AG04449 (cell line): ENCODE results near the gene FAM174A.

Experiments
- CTCF ChIA-PET: fragments of 350-600 bp; formaldehyde crosslinking; extraction: SDS; loops from one replicate; lab custom pipeline; 2021; ENCODE audit warnings: antibody characterized with exemption; lab: Yijun Ruan, JAX
- POLR2A ChIA-PET: fragments of 400-600, 350-600 bp; formaldehyde crosslinking; extraction: SDS; loops from one replicate; lab custom pipeline; 2020; ENCODE audit warnings: antibody characterized with exemption, inconsistent platforms; lab: Yijun Ruan, JAX
- DNase-seq: peaks from one replicate; pipeline ENCODE4 v3.0.0-alpha.2; 2010; ENCODE audit warnings: low read depth, low spot score
- H3K4me3 ChIP-seq: 2 replicates; pipeline ENCODE4 v1.5.1; 2011; ENCODE audit warnings: low read depth, mild to moderate bottlenecking, control low read depth, low read length
- TF ChIP-seq, protein P1 (sequence below): IDR thresholded peaks from one replicate; pipeline ENCODE4 v1.5.1; 2011; ENCODE audit warnings: mild to moderate bottlenecking, moderate library complexity, low read length, control low read depth, inconsistent platforms; ENCODE audit not compliant: insufficient read depth; ENCODE audit errors: missing control alignments

Gene FAM174A

GRCh38 chr5:100584069-100584468 is 48.9 kb downstream of the FAM174A start:
- no peak overlapping the region for H3K4me3 ChIP-seq
- ChIA-PET POLR2A (no interaction called here), CTCF (no interaction called here)
- no peak for DNase-seq
- TF ChIP-seq, protein P1, sequence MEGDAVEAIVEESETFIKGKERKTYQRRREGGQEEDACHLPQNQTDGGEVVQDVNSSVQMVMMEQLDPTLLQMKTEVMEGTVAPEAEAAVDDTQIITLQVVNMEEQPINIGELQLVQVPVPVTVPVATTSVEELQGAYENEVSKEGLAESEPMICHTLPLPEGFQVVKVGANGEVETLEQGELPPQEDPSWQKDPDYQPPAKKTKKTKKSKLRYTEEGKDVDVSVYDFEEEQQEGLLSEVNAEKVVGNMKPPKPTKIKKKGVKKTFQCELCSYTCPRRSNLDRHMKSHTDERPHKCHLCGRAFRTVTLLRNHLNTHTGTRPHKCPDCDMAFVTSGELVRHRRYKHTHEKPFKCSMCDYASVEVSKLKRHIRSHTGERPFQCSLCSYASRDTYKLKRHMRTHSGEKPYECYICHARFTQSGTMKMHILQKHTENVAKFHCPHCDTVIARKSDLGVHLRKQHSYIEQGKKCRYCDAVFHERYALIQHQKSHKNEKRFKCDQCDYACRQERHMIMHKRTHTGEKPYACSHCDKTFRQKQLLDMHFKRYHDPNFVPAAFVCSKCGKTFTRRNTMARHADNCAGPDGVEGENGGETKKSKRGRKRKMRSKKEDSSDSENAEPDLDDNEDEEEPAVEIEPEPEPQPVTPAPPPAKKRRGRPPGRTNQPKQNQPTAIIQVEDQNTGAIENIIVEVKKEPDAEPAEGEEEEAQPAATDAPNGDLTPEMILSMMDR = no peak

- no peak overlapping the region for H3K4me3 ChIP-seq
- no peak for DNase-seq
- ChIA-PET CTCF (no interaction called here), POLR2A (no interaction called here)
- TF ChIP-seq, protein P1 = no peak
Measured at GRCh38 chr5:100584889-100585288, 49.7 kb downstream of the FAM174A start.

GRCh38 chr5:100590867-100591266 is 55.7 kb downstream of the FAM174A start:
- POLR2A ChIA-PET = no interaction called here
- CTCF ChIA-PET = no interaction called here
- no peak for DNase-seq

GRCh38 chr5:100595152-100595811 is 60.1 kb downstream of the FAM174A start:
- peak; percentile 85 for DNase-seq
- TF ChIP-seq, protein P1 = no peak
- ChIA-PET POLR2A (interaction anchor here (1.2 kb wide), 1 partner anchor 60 kb away, joined by 5 read pairs; the partner anchor contains the start of gene FAM174A), CTCF (no interaction called here)
- H3K4me3 ChIP-seq = peak overlapping the region; percentile 6; the same call in 1 of the 2 replicates

More at GRCh38 chr5:100590867-100591266, 55.7 kb downstream of the FAM174A start:
- TF ChIP-seq, protein P1 = no peak
- no peak overlapping the region for H3K4me3 ChIP-seq

DNA sequence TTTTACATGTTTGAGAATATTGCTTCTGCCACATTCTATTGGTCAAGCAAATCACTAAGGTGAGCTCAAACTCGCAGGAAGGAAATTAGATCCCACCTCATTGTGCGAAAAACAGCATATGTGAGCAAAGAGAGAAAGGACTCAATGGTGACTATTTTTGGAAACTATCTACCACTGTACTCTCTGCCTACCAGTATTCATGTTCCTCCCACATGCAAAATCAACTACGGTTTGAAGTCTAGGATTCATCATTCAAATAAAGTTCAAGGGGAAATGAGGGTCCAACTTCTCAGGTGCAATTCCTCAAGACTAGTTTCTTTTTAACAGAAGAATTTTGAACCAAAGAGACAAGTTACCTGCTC is 60.6 kb downstream of the FAM174A start:
- POLR2A ChIA-PET = interaction anchor here (1.2 kb wide), 1 partner anchor 61 kb away, joined by 5 read pairs; the partner anchor contains the start of gene FAM174A
- DNase-seq = no peak
- CTCF ChIA-PET = no interaction called here
- TF ChIP-seq, protein P1 = no peak
- H3K4me3 ChIP-seq = no peak overlapping the region

DNA sequence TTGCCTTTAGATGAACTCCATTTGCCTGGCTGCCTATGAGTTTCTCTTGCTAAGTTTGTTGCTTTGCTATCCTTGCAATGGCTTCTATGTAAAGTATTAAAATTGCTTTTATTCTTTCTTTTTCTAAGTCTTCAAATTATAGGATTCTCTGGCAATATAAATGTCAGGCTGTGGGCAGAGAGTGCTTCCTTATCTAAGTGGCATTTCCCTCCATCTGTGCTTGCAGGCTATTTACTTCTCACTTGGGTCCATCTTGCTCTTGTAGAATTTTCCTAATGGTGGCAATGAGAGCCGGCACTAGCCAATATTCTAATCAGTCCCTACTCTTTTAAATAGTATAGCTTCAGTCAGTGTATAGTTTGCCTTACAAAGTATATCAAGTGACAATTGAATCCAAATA is 63.3 kb downstream of the FAM174A start:
- ChIA-PET POLR2A (no interaction called here), CTCF (no interaction called here)
- DNase-seq = no peak
- TF ChIP-seq, protein P1 = no peak
- H3K4me3 ChIP-seq = no peak overlapping the region
